LNCaP clone FGC (cell line): ENCODE measurements around the gene FSTL1.

Source experiments
- DNase-seq: peaks from one replicate; pipeline ENCODE4 v3.0.0-alpha.2; 2011; ENCODE audit warnings: low read depth
- H3K4me3 ChIP-seq: 2 replicates; pipeline ENCODE4 v1.5.1; 2011; ENCODE audit warnings: mild to moderate bottlenecking, low read depth, low read length, control low read depth
- TF ChIP-seq, protein P1 (sequence below): IDR thresholded peaks from 2 replicates; pipeline ENCODE4 v1.5.1; 2012; ENCODE audit warnings: mild to moderate bottlenecking; ENCODE audit not compliant: control insufficient read depth, insufficient read depth; ENCODE audit errors: extremely low read depth

The FSTL1 gene

DNA sequence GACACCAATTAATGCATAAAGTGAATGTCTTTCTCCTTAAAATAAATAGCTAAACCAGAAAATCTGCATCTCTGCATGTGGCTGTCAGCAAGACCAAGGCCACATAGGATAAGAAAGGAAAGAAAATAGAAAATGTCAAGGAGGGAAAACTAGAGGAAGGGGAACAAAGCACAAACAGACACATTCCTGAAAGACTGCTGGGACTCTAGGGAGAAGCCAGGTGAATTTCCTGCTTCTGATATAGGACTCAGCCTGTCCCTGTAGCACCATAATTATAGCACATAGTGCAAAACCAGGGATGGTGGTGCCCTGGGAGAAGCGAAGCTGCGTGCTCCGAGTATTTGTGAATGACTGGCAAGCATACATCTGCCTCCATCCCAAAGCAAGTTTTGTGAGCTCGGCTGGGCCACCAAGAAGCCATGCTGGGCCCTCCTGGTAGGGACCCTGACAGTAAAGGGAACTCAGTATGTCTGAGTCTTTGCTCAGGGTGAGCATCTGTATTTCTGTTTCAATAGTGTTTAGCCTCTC lies 14.2 kb downstream of the FSTL1 start:
- TF ChIP-seq, protein P1, sequence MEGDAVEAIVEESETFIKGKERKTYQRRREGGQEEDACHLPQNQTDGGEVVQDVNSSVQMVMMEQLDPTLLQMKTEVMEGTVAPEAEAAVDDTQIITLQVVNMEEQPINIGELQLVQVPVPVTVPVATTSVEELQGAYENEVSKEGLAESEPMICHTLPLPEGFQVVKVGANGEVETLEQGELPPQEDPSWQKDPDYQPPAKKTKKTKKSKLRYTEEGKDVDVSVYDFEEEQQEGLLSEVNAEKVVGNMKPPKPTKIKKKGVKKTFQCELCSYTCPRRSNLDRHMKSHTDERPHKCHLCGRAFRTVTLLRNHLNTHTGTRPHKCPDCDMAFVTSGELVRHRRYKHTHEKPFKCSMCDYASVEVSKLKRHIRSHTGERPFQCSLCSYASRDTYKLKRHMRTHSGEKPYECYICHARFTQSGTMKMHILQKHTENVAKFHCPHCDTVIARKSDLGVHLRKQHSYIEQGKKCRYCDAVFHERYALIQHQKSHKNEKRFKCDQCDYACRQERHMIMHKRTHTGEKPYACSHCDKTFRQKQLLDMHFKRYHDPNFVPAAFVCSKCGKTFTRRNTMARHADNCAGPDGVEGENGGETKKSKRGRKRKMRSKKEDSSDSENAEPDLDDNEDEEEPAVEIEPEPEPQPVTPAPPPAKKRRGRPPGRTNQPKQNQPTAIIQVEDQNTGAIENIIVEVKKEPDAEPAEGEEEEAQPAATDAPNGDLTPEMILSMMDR, result no peak
- no peak for DNase-seq
- H3K4me3 ChIP-seq, result no peak overlapping the region

DNA sequence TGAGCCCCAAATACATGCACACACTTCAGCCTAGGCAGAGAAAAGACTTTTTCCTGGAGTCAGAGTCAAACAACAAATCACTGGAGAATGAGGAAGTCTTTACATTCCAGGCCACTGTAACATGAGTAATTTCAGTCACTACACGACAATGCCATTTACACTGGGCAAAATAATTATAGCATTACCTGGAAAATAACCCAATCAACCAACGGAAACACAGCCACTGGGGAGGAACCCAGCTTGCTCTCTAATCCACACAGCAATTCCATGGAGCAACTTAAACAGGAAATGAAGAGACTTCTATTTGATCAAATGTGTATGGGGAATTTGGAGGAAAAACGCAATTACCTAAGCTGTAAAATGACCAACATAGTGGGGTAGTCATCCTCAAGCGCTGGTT lies 15.2 kb downstream of the FSTL1 start:
- H3K4me3 ChIP-seq, result no peak overlapping the region
- no peak for DNase-seq
- TF ChIP-seq, protein P1, result no peak

DNA sequence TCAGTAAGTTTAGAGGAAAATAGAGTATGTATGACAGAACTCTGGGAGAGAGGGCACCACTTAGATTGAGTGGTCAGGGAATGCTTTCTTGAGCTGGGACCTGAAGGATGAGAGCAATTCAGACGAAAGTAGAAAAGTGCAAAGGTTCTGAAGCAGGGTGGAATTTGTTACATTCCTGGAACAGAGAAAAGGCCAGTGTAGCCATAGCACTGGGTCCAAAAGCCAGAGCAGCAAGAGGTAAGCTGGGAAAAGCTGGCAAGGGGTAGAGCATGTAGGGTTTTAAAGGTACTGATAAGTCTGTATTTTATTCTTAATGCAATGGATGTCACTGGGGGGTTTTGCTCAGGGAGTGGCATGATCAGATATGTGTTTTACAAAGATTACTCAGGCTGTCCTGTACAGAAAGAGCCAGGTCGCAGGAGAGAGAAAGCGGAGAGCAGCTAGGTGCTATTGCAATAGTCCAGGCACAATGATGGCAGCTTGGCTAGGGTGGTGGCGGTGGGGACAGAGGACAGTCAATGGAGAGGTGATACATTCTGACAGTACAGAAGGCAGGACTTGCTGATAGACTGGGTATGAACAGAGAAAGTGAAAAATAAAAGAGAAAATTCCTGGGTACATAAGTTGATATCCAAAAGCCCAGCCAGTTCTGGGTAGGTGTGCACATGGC lies 17.0 kb downstream of the FSTL1 start:
- no peak overlapping the region for H3K4me3 ChIP-seq
- TF ChIP-seq, protein P1, result no peak
- DNase-seq, result no peak

DNA sequence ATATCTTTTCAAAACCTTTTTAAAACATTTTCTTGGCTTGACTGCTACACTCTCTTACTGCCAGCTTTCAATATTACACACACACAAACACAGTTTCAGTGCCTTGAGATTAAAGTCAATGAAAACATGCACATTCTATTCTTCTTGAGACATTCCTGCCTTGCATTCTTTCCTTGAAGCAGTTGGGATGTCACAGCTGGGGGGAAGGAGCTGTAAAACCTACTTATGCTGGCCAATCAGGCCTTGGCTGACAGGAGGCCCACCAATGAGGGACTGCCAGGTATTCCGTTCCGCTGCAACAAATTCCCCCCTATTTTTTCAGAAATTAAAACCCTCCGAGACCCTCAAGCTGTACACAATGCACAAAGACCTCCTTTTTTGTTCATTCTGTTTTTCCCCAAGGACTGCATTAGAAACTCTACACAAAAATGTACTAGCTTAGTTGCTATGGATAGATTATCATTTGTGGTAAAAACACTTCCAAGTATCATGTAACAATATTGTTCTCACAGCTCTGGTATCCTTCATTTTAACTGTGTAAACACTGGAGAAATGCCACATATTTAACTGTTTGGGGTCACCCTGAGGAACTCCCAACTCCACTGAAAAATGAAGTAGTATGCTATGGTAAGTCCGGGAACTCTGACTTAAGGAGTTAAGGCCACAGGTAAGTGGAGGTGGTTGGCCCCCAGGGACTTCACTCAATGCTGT lies 18.5 kb downstream of the FSTL1 start:
- H3K4me3 ChIP-seq, result no peak overlapping the region
- TF ChIP-seq, protein P1, result no peak
- DNase-seq, result no peak

DNA sequence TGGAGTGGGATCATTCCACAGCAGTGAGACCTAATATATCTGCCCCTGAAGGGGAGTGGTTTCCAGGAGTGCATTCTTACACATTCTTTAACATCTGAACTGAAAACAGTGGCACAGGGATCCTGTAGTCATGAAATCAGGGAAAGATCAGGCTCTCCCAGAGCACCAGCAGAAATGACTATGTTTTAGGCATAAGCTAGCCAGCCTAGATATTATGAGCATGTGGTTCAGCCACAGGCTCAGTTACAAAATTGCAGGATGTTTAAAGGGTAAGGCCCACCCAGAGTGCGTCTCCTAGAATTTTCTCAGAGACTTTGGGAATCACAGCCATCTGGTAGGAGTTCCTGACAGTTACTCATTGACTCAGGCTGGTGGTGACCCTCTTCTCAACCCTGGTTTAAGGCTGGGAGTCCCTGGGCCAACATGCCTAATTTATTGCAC lies 20.9 kb downstream of the FSTL1 start:
- no peak for DNase-seq
- TF ChIP-seq, protein P1, result no peak
- H3K4me3 ChIP-seq, result no peak overlapping the region

DNA sequence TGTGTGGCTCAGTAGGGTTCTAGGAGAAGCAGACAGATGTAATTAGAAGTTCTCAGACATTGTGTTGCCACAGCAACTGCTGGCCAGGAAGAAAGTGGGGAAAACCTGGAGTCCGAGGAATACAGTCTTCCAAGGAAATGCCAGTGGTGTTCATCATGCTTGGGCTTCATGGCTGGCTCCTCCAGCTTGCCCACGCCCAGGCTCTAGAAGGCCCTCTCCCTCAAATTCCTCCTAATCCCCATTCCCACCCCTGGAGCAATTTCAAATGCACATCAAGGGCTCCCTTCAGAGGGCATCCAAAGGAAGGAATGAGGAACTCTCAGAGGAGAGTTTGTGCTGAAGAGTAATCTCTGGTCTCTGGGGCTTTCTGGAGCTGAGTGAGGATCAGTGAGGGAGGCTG lies 21.9 kb downstream of the FSTL1 start:
- DNase-seq, result no peak
- TF ChIP-seq, protein P1, result no peak
- no peak overlapping the region for H3K4me3 ChIP-seq

DNA sequence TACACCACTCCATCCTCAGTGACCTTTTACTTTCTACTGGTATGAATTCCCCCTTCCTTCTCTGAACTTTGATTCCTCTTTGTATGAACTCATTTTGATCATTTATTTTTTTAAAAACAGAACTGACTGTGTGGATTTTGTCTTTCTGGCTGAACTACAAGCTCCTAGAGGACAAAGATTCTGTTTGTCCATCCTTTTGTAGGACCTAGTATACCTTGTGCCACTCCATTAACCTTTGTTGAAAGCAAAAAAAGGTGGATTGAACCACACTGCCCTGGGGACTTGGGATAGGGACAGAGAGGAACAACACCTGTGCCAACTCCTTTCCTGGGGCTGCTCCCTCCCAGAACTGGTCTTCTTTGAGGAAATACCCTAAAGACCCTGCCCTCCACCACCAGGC lies 23.6 kb downstream of the FSTL1 start:
- no peak for DNase-seq
- TF ChIP-seq, protein P1, result no peak
- H3K4me3 ChIP-seq, result no peak overlapping the region
